OCI-LY3 (cell line): ENCODE measurements around the gene GABPA.

Experiments
- EZH2phosphoT487 ChIP-seq: fragments of 200-600 bp; shearing (Covaris generic); IDR thresholded peaks from 2 replicates; pipeline ENCODE4 v1.6.1; 2018; ENCODE audit warnings: antibody characterized with exemption, mixed run types, low read depth
- TF ChIP-seq, protein P1 (sequence below): fragments of 200-600, 300-600 bp; sonication (generic); IDR thresholded peaks from 2 replicates; pipeline ENCODE4 v1.5.1; 2014; ENCODE audit warnings: antibody characterized with exemption, low read length, low read depth

DNA sequence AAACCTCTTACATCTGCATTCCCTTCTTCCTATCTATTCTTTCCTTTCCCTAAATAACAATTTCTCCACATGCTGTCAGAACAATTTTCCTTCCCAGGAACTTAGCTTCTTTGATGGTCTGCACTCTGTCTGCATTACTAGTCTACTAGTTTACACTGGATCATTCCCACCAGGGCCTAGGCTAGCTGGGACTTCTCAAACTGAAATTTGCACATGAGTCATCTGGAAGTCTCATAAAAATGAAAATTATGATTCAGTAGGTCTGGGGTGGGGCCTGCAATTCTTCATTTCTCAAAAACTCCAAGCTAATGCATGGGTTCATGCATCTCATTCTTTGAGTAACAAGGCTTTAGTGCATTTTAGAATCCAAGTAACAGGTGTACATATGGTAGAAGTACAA is 74.2 kb downstream of the GABPA start:
- TF ChIP-seq, protein P1, sequence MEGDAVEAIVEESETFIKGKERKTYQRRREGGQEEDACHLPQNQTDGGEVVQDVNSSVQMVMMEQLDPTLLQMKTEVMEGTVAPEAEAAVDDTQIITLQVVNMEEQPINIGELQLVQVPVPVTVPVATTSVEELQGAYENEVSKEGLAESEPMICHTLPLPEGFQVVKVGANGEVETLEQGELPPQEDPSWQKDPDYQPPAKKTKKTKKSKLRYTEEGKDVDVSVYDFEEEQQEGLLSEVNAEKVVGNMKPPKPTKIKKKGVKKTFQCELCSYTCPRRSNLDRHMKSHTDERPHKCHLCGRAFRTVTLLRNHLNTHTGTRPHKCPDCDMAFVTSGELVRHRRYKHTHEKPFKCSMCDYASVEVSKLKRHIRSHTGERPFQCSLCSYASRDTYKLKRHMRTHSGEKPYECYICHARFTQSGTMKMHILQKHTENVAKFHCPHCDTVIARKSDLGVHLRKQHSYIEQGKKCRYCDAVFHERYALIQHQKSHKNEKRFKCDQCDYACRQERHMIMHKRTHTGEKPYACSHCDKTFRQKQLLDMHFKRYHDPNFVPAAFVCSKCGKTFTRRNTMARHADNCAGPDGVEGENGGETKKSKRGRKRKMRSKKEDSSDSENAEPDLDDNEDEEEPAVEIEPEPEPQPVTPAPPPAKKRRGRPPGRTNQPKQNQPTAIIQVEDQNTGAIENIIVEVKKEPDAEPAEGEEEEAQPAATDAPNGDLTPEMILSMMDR: no peak
- TF ChIP-seq EZH2phosphoT487: no peak
